A549 (cell line): Measurements from ENCODE around the gene AP5S1.
A peak's percentile ranks its signal among the peaks of the same experiment; 100 is the strongest.

Source experiments
- BHLHE40 ChIP-seq: IDR thresholded peaks from 2 replicates; pipeline ENCODE4 v1.6.1; 2012; ENCODE audit warnings: low read depth, low read length, inconsistent platforms
- CBX2 ChIP-seq: fragments of 200-600 bp; sonication (generic); IDR thresholded peaks from 2 replicates; pipeline ENCODE4 v1.6.1; 2016; ENCODE audit warnings: low read depth, mild to moderate bottlenecking, borderline replicate concordance
- CBX8 ChIP-seq: fragments of 200-600 bp; sonication (generic); IDR thresholded peaks from 2 replicates; pipeline ENCODE4 v1.6.1; 2016
- CEBPB ChIP-seq, 2 experiments: fragments of >200 bp in 1 of 2; sonication (Bioruptor Twin) in 1 of 2; formaldehyde crosslinking in 1 of 2; IDR thresholded peaks; 2 replicates each; pipeline ENCODE4 v1.6.1; 2012 to 2016
- CHD2 ChIP-seq: fragments of 150-350 bp; IDR thresholded peaks from 2 replicates; pipeline ENCODE4 v1.6.1; 2014; ENCODE audit warnings: low read length; ENCODE audit not compliant: partially characterized antibody
- CHD4 ChIP-seq: fragments of 200-600 bp; sonication (generic); IDR thresholded peaks from 2 replicates; pipeline ENCODE4 v1.6.1; 2016; ENCODE audit warnings: antibody characterized with exemption, mild to moderate bottlenecking, borderline replicate concordance
- CTCF ChIP-seq: fragments of >200 bp; sonication (Bioruptor Twin); formaldehyde crosslinking; IDR thresholded peaks from 3 replicates; pipeline ENCODE4 v1.5.1; 2016
- HOXA7 ChIP-seq: fragments of 250-450 bp; sonication (Bioruptor Pico); IDR thresholded peaks from 2 replicates; pipeline ENCODE4 v1.5.0; 2020; ENCODE audit warnings: mild to moderate bottlenecking, moderate library complexity
- MAX ChIP-seq: IDR thresholded peaks from 2 replicates; pipeline ENCODE4 v1.6.1; 2012
- PBX3 ChIP-seq: IDR thresholded peaks from 2 replicates; pipeline ENCODE4 v1.6.1; 2012
- POLR2A ChIP-seq: IDR thresholded peaks from 2 replicates; pipeline ENCODE4 v1.6.1; 2012; ENCODE audit warnings: mild to moderate bottlenecking, low read length
- RAD21 ChIP-seq, 2 experiments: fragments of >200 bp in 1 of 2; sonication (Bioruptor Twin) in 1 of 2; formaldehyde crosslinking in 1 of 2; IDR thresholded peaks in 1 of 2; conservative IDR thresholded peaks in 1 of 2; 2 replicates in 1 of 2; 3 replicates in 1 of 2; pipeline ENCODE4 v1.6.1; 2012 to 2018; ENCODE audit warnings: inconsistent platforms in 1 of 2
- REST ChIP-seq: fragments of 200-600 bp; sonication (generic); IDR thresholded peaks from 2 replicates; pipeline ENCODE4 v1.6.1; 2016; ENCODE audit warnings: antibody characterized with exemption, mild to moderate bottlenecking, moderate library complexity

- TF ChIP-seq REST (no peak), CTCF (no peak), BHLHE40 (no peak), CHD4 (no peak), RAD21 (conservative IDR thresholded peaks at IDR 0.05 in 1 of 2, IDR thresholded peaks at IDR 0.05 in 1 of 2) (no peak), CBX2 (no peak), PBX3 (no peak), CBX8 (no peak), CEBPB (IDR thresholded peaks at IDR 0.05) (peak in 1 of 2 experiments; percentile 35; a peak in 1 of 4 replicates), POLR2A (no peak), CHD2 (no peak), HOXA7 (CRISPR knock-in tag) (peak; percentile 8; the same call in 1 of the 2 replicates), MAX (peak; percentile 33; the same call in 1 of the 2 replicates)
Observed at GRCh38 chr20:3812975-3813847, 7.1 kb upstream of the AP5S1 start.
